ENCODE data around the gene PABPN1L.

Gene PABPN1L

DNA sequence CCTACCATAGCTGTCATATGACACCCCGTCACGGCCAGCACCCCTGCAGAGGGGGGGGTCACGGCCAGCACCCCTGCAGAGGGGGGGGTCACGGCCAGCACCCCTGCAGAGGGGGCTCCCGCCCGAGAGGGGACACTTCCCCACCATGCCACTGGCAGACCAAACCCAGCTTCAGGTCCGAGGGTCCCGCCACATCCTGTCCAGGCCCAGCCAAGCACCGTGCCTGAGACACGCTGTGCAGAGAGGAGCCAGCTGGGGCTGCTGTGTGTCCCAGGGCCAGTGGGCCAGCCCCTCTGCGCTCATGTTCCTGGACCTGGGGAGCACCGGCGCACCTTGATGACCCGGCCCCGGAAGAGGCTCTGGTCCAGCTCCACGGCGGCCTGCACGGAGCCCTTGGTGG is 1.9 kb downstream of the PABPN1L start:
- no peaks in the 10 kb centered on the region for H3K36me3 ChIP-seq (ENCODE audit: low read length)
- H3F3A ChIP-seq (ENCODE audit: insufficient read depth), result no peaks in the 10 kb centered on the region
- no peak overlapping the region for H3K9ac ChIP-seq (ENCODE audit: low read length)
- H3K9me3 ChIP-seq (ENCODE audit: insufficient read depth, low read length), result no peaks in the 10 kb centered on the region
- H3K4me2 ChIP-seq (ENCODE audit: low read depth, low read length, poor library complexity, severe bottlenecking), result no peak overlapping the region
- no peak overlapping the region for H3K4me3 ChIP-seq (ENCODE audit: insufficient read depth, low read length, poor library complexity, severe bottlenecking)
- no peak overlapping the region for H2AFZ ChIP-seq (ENCODE audit: low read depth, low read length, severe bottlenecking)
- H3K27ac ChIP-seq (ENCODE audit: low read depth, low read length), result no peak overlapping the region
- no peaks in the 10 kb centered on the region for H3K79me2 ChIP-seq (ENCODE audit: insufficient read depth, low read length)
- no peaks in the 10 kb centered on the region for H3K27me3 ChIP-seq (ENCODE audit: low read length)
- no peaks in the 10 kb centered on the region for H3K9me2 ChIP-seq (replicated peaks; ENCODE audit: insufficient read depth, low read length)
- no peaks in the 10 kb centered on the region for H4K20me1 ChIP-seq (ENCODE audit: low read depth, low read length)
- no peak for TF ChIP-seq CTCF (IDR thresholded peaks at IDR 0.05; ENCODE audit: insufficient read depth, low read length, poor library complexity, severe bottlenecking)
- TF ChIP-seq EZH2phosphoT487 (conservative IDR thresholded peaks at IDR 0.05; ENCODE audit: low read length), result no peak

DNA sequence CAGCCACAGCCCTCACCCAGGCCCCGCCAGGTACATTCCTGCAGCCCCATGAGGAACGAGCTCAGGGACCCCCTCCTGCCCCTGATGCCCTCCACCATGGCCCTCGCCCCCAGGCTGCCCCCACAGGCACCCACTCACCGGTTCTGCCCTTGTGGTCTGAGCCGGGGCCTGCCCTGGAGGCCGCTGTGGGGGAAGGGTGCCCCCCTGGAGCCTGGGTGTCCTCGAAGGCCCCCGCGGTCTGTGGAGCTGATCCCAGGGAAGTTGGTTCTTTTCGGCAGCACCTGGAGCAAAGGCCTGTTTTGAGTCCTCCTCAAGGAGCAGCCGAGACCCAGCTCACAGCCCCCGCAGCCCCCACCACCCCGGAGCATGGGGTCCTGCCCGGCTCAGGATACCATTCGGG is 2.4 kb downstream of the PABPN1L start:
- H3F3A ChIP-seq (ENCODE audit: insufficient read depth), result no peaks in the 10 kb centered on the region
- H3K4me3 ChIP-seq (ENCODE audit: insufficient read depth, low read length, poor library complexity, severe bottlenecking), result no peak overlapping the region
- no peaks in the 10 kb centered on the region for H3K79me2 ChIP-seq (ENCODE audit: insufficient read depth, low read length)
- no peaks in the 10 kb centered on the region for H3K36me3 ChIP-seq (ENCODE audit: low read length)
- H3K9me3 ChIP-seq (ENCODE audit: insufficient read depth, low read length), result no peaks in the 10 kb centered on the region
- no peak overlapping the region for H2AFZ ChIP-seq (ENCODE audit: low read depth, low read length, severe bottlenecking)
- H3K9me2 ChIP-seq (replicated peaks; ENCODE audit: insufficient read depth, low read length), result no peaks in the 10 kb centered on the region
- TF ChIP-seq EZH2phosphoT487 (conservative IDR thresholded peaks at IDR 0.05; ENCODE audit: low read length) (no peak), CTCF (IDR thresholded peaks at IDR 0.05; ENCODE audit: insufficient read depth, low read length, poor library complexity, severe bottlenecking) (no peak)
- H3K9ac ChIP-seq (ENCODE audit: low read length), result no peak overlapping the region
- H3K27me3 ChIP-seq (ENCODE audit: low read length), result no peaks in the 10 kb centered on the region
- no peaks in the 10 kb centered on the region for H4K20me1 ChIP-seq (ENCODE audit: low read depth, low read length)
- no peak overlapping the region for H3K27ac ChIP-seq (ENCODE audit: low read depth, low read length)
- H3K4me2 ChIP-seq (ENCODE audit: low read depth, low read length, poor library complexity, severe bottlenecking), result no peak overlapping the region

DNA sequence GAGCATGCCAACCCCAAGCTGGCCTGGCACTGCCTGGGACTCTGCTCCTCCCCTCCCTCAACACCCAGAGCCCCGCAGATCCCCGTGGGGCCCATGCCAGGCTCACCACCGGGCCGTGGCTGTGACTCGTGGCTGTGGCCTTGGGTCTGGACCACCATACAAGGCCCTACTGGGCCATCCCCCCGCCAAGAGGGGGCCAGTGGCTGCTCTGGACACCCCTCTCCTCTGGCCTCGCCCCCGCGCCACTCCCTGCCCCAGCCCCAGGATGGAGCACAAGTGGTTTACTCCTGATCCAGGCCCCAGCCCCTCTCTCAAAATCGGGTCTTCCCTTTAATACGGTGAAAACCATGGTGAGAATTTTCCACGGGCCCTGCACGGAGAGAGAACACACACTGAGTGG is 3.0 kb downstream of the PABPN1L start:
- H3K27me3 ChIP-seq (ENCODE audit: low read length), result no peaks in the 10 kb centered on the region
- no peaks in the 10 kb centered on the region for H3F3A ChIP-seq (ENCODE audit: insufficient read depth)
- no peaks in the 10 kb centered on the region for H4K20me1 ChIP-seq (ENCODE audit: low read depth, low read length)
- no peak overlapping the region for H3K4me2 ChIP-seq (ENCODE audit: low read depth, low read length, poor library complexity, severe bottlenecking)
- H3K9ac ChIP-seq (ENCODE audit: low read length), result no peak overlapping the region
- no peak for TF ChIP-seq EZH2phosphoT487 (conservative IDR thresholded peaks at IDR 0.05; ENCODE audit: low read length)
- no peak for TF ChIP-seq CTCF (IDR thresholded peaks at IDR 0.05; ENCODE audit: insufficient read depth, low read length, poor library complexity, severe bottlenecking)
- no peak overlapping the region for H2AFZ ChIP-seq (ENCODE audit: low read depth, low read length, severe bottlenecking)
- H3K36me3 ChIP-seq (ENCODE audit: low read length), result no peaks in the 10 kb centered on the region
- no peaks in the 10 kb centered on the region for H3K9me2 ChIP-seq (replicated peaks; ENCODE audit: insufficient read depth, low read length)
- no peak overlapping the region for H3K4me3 ChIP-seq (ENCODE audit: insufficient read depth, low read length, poor library complexity, severe bottlenecking)
- H3K9me3 ChIP-seq (ENCODE audit: insufficient read depth, low read length), result no peaks in the 10 kb centered on the region
- no peak overlapping the region for H3K27ac ChIP-seq (ENCODE audit: low read depth, low read length)
- H3K79me2 ChIP-seq (ENCODE audit: insufficient read depth, low read length), result no peaks in the 10 kb centered on the region

GRCh38 chr16:88862968-88863367 is 3.5 kb downstream of the PABPN1L start:
- Histone ChIP-seq H3K79me2 (ENCODE audit: insufficient read depth, low read length) (no peaks in the 10 kb centered on the region), H3K4me2 (ENCODE audit: low read depth, low read length, poor library complexity, severe bottlenecking) (no peak overlapping the region), H3K9ac (ENCODE audit: low read length) (no peak overlapping the region), H3F3A (ENCODE audit: insufficient read depth) (no peaks in the 10 kb centered on the region), H3K9me2 (replicated peaks; ENCODE audit: insufficient read depth, low read length) (no peaks in the 10 kb centered on the region), H4K20me1 (ENCODE audit: low read depth, low read length) (no peaks in the 10 kb centered on the region), H3K4me3 (ENCODE audit: insufficient read depth, low read length, poor library complexity, severe bottlenecking) (no peak overlapping the region), H3K9me3 (ENCODE audit: insufficient read depth, low read length) (no peaks in the 10 kb centered on the region), H2AFZ (ENCODE audit: low read depth, low read length, severe bottlenecking) (no peak overlapping the region), H3K36me3 (ENCODE audit: low read length) (no peaks in the 10 kb centered on the region), H3K27me3 (ENCODE audit: low read length) (no peaks in the 10 kb centered on the region), H3K27ac (ENCODE audit: low read depth, low read length) (no peak overlapping the region)
- no peak for TF ChIP-seq EZH2phosphoT487 (conservative IDR thresholded peaks at IDR 0.05; ENCODE audit: low read length)
- TF ChIP-seq CTCF (IDR thresholded peaks at IDR 0.05; ENCODE audit: insufficient read depth, low read length, poor library complexity, severe bottlenecking), result no peak
